Amniotic epithelial cell (primary cell): ENCODE results near the gene CNTN5.
"Not testable (repeated sequence)": the region's sequence is repeated elsewhere in the genome, so short reads cannot be mapped to it uniquely, and the experiment has no call there.

Experiments used
- DNase-seq: peaks from one replicate; pipeline ENCODE4 v3.0.0-alpha.2; 2010; ENCODE audit warnings: low read depth

Gene CNTN5

GRCh38 chr11:99275521-99275920 lies 254.8 kb downstream of the CNTN5 start:
- DNase-seq = no peak

- no peak for DNase-seq
Measured at GRCh38 chr11:99277281-99277680, 256.5 kb downstream of the CNTN5 start.

DNA sequence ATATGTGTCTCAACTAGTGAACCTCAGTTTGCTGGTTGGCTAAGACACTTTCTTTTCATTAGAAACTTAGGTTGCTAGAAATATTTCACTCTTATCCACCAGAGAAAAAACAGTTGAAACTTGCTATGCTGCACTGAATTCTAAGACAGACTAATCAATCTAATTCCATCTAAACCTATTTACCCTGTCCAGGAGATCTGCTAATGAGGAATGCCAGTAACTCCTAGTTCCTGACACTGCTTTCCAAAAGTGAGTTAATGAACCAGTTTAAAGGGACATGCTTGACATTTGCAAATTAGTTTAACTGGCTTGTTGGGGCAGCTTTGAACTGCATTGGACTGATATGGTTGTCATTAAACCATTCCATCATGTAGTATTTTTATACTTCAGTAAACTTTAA lies 258.5 kb downstream of the CNTN5 start:
- no peak for DNase-seq

- no peak for DNase-seq
Measured at GRCh38 chr11:99281331-99281730, 260.6 kb downstream of the CNTN5 start.

DNA sequence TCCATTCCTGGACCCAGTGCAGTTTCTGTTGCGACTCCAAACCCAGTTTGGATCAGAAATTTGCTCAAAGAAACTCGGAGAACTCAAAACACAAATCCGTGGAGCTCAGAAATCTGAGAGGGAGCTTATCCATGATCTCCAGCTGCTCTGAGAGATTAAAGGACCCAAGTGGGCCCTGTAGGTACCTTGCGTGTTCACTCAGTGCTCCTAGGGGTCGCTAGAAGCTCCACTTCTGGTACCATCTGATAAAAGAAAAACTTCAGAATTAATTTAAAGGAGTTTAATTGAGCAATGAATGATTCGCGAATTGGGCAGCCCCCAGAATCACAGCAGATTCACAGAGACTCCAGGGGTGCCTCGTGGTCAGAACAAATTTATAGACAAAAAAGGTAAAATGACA lies 277.2 kb downstream of the CNTN5 start:
- not testable (repeated sequence) for DNase-seq

GRCh38 chr11:99307510-99308088 lies 286.9 kb downstream of the CNTN5 start:
- DNase-seq = no peak

DNA sequence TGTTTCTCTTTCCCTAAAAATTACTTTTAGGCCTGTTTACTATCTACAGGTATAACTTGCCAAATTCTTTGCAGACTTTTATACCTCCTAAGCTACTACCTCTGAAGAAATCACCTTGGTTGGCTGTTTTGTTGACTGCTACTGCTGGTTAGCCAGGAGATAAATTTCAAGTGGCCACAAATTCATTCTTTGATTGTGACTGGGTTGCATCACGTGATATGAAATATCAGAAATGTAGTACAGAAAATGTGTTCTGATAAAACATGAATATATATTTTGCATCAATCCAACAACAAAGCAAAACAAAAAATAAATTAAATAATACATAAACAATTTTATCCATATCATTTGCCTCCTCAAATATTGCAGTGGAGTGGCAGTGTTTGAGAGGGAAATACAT lies 291.1 kb downstream of the CNTN5 start:
- no peak for DNase-seq

GRCh38 chr11:99316776-99317520 lies 296.2 kb downstream of the CNTN5 start:
- no peak for DNase-seq

- DNase-seq = no peak
Measured at GRCh38 chr11:99320769-99321290, 300.1 kb downstream of the CNTN5 start.

- DNase-seq = peak; percentile 98
Measured at GRCh38 chr11:99325847-99326246, 305.1 kb downstream of the CNTN5 start.

GRCh38 chr11:99327066-99327465 lies 306.3 kb downstream of the CNTN5 start:
- DNase-seq = no peak

GRCh38 chr11:99327527-99327926 lies 306.8 kb downstream of the CNTN5 start:
- no peak for DNase-seq

GRCh38 chr11:99333621-99334020 lies 312.9 kb downstream of the CNTN5 start:
- DNase-seq = no peak

GRCh38 chr11:99343117-99343516 lies 322.4 kb downstream of the CNTN5 start:
- no peak for DNase-seq

DNA sequence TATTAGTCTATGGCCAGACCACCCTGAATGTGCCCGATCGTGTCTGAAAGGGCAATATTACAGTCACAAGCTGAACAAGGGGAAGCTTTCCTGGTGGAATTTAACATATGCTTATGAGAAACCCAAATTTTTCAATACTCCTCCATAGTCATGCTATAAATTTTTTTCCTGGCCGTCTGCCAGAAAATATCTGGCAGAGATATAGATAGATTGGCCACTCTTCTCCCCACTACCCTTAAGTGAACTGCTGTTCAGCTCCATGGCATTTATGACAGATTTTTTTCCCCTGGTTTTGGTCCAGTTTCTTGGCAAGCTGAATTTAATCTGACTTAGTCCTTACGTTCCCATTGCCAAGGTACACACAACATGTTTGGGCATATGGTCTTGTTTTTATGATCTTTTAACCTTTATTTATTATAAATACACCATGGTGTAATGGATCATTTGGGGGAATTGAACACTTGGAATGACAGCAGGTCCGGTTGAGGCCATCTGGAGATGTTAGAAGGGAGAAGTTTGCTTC lies 328.5 kb downstream of the CNTN5 start:
- no peak for DNase-seq

GRCh38 chr11:99351624-99352023 lies 330.9 kb downstream of the CNTN5 start:
- DNase-seq = peak; percentile 30

DNA sequence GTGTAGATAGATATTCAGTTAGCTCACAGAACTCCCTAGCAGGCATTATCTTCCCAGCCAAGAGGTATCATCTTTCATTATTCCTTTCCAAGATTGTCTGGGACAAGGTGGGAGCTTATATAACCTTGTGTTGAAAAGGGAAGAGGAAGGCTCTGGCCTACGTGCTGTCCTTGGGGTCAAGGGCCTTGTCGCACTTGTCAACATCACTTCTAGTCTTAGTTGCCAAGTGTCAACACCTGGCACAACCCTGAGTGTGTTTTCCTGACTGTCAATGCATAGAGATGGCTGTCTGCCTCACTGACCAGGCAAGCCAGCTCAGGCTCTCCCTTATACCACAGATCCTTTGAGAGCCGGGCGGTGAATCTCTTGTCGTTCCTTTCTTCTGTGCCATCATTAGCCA lies 331.9 kb downstream of the CNTN5 start:
- no peak for DNase-seq

DNA sequence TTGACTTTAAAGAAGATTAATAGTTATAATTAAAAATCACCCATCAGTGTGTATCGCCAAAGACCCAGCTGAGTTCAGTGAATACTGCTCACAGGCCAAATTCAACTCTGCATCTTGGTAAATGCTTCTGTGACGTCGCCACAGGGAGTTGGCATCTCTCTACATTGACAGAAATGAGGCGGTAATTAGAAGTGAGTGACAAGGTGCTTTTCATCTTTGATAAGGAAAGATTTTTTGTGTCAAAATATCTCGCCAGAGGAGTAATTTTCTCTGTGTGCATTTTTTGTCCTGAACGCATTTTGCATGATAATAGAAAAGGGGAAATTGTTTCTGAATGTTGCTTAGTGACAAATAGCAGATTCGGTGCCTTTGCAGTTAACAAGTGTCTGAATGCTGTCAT lies 345.8 kb downstream of the CNTN5 start:
- DNase-seq = no peak

- DNase-seq = peak; percentile 68
Measured at GRCh38 chr11:99368583-99368982, 347.8 kb downstream of the CNTN5 start.

GRCh38 chr11:99370549-99371216 lies 349.9 kb downstream of the CNTN5 start:
- DNase-seq = peak; percentile 78

DNA sequence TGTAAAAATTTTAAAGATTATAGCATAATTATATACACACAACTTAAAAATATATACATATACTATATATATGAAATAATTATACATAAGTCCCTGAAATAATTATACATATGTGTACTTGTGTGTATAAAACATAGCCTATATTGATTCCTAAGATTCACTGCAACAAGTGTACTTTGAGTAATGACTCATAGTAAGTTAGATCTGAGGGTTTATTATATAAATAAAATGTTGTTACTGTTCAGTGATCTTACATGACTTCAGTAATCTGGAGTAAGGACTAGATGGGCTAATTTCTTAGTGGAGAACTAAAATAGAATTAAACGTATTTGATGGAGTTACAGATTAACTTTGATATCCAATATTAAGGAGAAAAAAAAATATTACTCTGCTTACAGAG lies 350.5 kb downstream of the CNTN5 start:
- DNase-seq = peak; percentile 3

DNA sequence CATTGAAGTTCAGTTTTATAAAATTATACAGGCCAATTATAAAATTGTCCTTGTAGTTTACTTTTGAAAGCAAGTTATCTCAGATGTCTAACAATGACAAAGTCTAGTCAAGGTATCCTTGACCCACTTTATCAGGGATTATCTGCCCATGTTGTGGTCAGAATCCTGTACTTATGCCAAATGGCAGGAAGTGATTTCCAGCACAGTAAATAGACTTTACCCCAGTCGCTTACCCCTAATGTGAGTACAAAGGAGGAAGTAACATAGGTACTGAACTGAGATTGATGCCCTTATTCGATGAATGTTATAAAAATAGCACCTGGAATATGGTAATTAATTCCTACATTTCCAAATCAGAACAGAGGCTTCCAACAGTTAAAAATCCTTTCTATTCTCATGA lies 355.7 kb downstream of the CNTN5 start:
- DNase-seq = peak; percentile 28
